Vagina (tissue), 2 donors: ENCODE data around the gene TENM4. TPM values are rescaled to one million over a fixed set of nuclear protein-coding genes. Genes with fewer than 3 reads are reported as not detected.
A peak's percentile ranks its signal among the peaks of the same experiment; 100 is the strongest.

Experiments used
- DNase-seq, 2 donors: peaks; one replicate each; pipeline ENCODE4 v3.0.0-alpha.2; 2017; ENCODE audit errors: extremely low spot score in 2 of 2
- H3K27ac ChIP-seq: fragments of 200-600 bp; sonication (generic); one replicate; pipeline ENCODE4 v1.5.1; 2019
- H3K27me3 ChIP-seq: fragments of 200-600 bp; sonication (generic); one replicate; pipeline ENCODE4 v1.5.1; 2019
- H3K36me3 ChIP-seq, 2 donors: fragments of 200-600 bp; sonication (generic); one replicate each; pipeline ENCODE4 v1.5.1; 2017 to 2019
- H3K4me1 ChIP-seq: fragments of 200-600 bp; sonication (generic); one replicate; pipeline ENCODE4 v1.5.1; 2019
- H3K4me3 ChIP-seq, 2 donors: fragments of 200-600 bp; sonication (generic); 1 replicate in 1 of 2; 2 replicates in 1 of 2; pipeline ENCODE4 v1.5.1; 2016 to 2019
- H3K9me3 ChIP-seq: fragments of 200-600 bp; sonication (generic); one replicate; pipeline ENCODE4 v1.5.1; 2019
- POLR2A ChIP-seq, 2 donors: fragments of 450-650 bp; IDR thresholded peaks; one replicate each; pipeline ENCODE4 v1.6.1; 2017; ENCODE audit warnings: antibody characterized with exemption in 2 of 2, mild to moderate bottlenecking in 2 of 2, moderate library complexity in 2 of 2
- POLR2AphosphoS5 ChIP-seq, 2 donors: sonication (generic); formaldehyde crosslinking; IDR thresholded peaks; one replicate each; pipeline ENCODE4 v1.9.0; 2017; ENCODE audit warnings: antibody characterized with exemption in 2 of 2, mild to moderate bottlenecking in 2 of 2, low read depth in 1 of 2; ENCODE audit not compliant: insufficient read depth in 1 of 2
- intact Hi-C: fragments of 100-400 bp; cut with DNase I; formaldehyde crosslinking; loops from one replicate; pipeline ENCODE4 v1.15.1; 2023
- total RNA-seq: library from RNA; depleted of rRNA; stranded (reverse); fragments of >200 nt; gene quantifications from one replicate; pipeline ENCODE4 v1.2.3, GENCODE V29; 2016
- TF ChIP-seq, protein P1 (sequence below), 3 experiments: fragments of 450-650 bp in 2 of 3; fragments of 200-600 bp in 1 of 3; sonication (generic) in 1 of 3; IDR thresholded peaks; one replicate each; pipeline ENCODE4 v1.5.1; 2017 to 2019; ENCODE audit warnings: antibody characterized with exemption in 3 of 3, mild to moderate bottlenecking in 2 of 3, moderate library complexity in 2 of 3

TENM4 gene
- total RNA-seq, 1 donor from 2014 or later: 12.5 TPM

- Histone ChIP-seq H3K4me1 (peaks cover 19% of the 10 kb centered on the region), H3K36me3 (no peaks in the 10 kb centered on the region), H3K4me3 (no peak overlapping the region), H3K27me3 (no peaks in the 10 kb centered on the region), H3K9me3 (no peaks in the 10 kb centered on the region), H3K27ac (peak overlapping the region; percentile 42)
- no peak for DNase-seq
- no peak for TF ChIP-seq POLR2A (IDR thresholded peaks at IDR 0.05)
- TF ChIP-seq, protein P1, sequence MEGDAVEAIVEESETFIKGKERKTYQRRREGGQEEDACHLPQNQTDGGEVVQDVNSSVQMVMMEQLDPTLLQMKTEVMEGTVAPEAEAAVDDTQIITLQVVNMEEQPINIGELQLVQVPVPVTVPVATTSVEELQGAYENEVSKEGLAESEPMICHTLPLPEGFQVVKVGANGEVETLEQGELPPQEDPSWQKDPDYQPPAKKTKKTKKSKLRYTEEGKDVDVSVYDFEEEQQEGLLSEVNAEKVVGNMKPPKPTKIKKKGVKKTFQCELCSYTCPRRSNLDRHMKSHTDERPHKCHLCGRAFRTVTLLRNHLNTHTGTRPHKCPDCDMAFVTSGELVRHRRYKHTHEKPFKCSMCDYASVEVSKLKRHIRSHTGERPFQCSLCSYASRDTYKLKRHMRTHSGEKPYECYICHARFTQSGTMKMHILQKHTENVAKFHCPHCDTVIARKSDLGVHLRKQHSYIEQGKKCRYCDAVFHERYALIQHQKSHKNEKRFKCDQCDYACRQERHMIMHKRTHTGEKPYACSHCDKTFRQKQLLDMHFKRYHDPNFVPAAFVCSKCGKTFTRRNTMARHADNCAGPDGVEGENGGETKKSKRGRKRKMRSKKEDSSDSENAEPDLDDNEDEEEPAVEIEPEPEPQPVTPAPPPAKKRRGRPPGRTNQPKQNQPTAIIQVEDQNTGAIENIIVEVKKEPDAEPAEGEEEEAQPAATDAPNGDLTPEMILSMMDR (IDR thresholded peaks at IDR 0.05): no peak
- TF ChIP-seq POLR2AphosphoS5 (IDR thresholded peaks at IDR 0.05; ENCODE audit: insufficient read depth in 1 of 2, low read depth in 1 of 2): no peak
- intact Hi-C loops: no loop called here
Measured at GRCh38 chr11:79243422-79244210, 197.2 kb downstream of the TENM4 start.

DNA sequence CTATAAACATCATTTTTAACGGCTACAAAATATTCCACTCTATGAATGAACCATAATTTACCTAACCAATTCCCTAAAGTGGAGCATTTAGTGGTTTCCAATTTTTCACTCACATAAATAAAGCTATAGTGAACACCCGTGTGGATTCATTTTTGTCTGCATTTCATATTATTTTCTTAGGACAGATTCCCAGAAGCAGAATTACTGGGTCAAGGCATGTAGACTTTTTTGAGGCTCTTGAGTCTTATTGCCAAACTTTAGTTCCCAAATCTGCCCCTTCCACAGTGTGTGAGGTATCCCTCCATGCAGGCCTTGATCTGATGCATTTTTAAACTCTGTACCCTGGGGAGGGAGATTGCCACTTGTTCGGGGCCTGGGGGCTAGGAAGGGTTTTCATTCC is 198.2 kb downstream of the TENM4 start:
- intact Hi-C loops: no loop called here
- DNase-seq: no peak
- peaks cover 27% of the 10 kb centered on the region for H3K4me1 ChIP-seq
- no peaks in the 10 kb centered on the region for H3K9me3 ChIP-seq
- H3K36me3 ChIP-seq: no peaks in the 10 kb centered on the region
- H3K27me3 ChIP-seq: no peaks in the 10 kb centered on the region
- TF ChIP-seq, protein P1 (IDR thresholded peaks at IDR 0.05): no peak
- TF ChIP-seq POLR2A (IDR thresholded peaks at IDR 0.05): no peak
- no peak for TF ChIP-seq POLR2AphosphoS5 (IDR thresholded peaks at IDR 0.05; ENCODE audit: insufficient read depth in 1 of 2, low read depth in 1 of 2)
- no peak overlapping the region for H3K27ac ChIP-seq
- H3K4me3 ChIP-seq: no peak overlapping the region

GRCh38 chr11:79241852-79242241 is 199.0 kb downstream of the TENM4 start:
- Histone ChIP-seq H3K4me1 (peaks cover 32% of the 10 kb centered on the region), H3K4me3 (no peak overlapping the region), H3K36me3 (no peaks in the 10 kb centered on the region), H3K27ac (no peak overlapping the region), H3K9me3 (no peaks in the 10 kb centered on the region), H3K27me3 (no peaks in the 10 kb centered on the region)
- no peak for DNase-seq
- TF ChIP-seq, protein P1 (IDR thresholded peaks at IDR 0.05): no peak
- no peak for TF ChIP-seq POLR2A (IDR thresholded peaks at IDR 0.05)
- no peak for TF ChIP-seq POLR2AphosphoS5 (IDR thresholded peaks at IDR 0.05; ENCODE audit: insufficient read depth in 1 of 2, low read depth in 1 of 2)
- intact Hi-C loops: no loop called here

- Histone ChIP-seq H3K36me3 (no peaks in the 10 kb centered on the region), H3K4me3 (no peak overlapping the region), H3K9me3 (no peaks in the 10 kb centered on the region), H3K27ac (no peak overlapping the region), H3K27me3 (no peaks in the 10 kb centered on the region), H3K4me1 (peaks cover 32% of the 10 kb centered on the region)
- TF ChIP-seq, protein P1 (IDR thresholded peaks at IDR 0.05): no peak
- TF ChIP-seq POLR2A (IDR thresholded peaks at IDR 0.05): no peak
- no peak for TF ChIP-seq POLR2AphosphoS5 (IDR thresholded peaks at IDR 0.05; ENCODE audit: insufficient read depth in 1 of 2, low read depth in 1 of 2)
- no peak for DNase-seq
- intact Hi-C loops: no loop called here
Measured at GRCh38 chr11:79241205-79241851, 199.5 kb downstream of the TENM4 start.

- DNase-seq: no peak
- H3K27ac ChIP-seq: peak overlapping the region; percentile 44
Measured at GRCh38 chr11:79237703-79238102, 203.1 kb downstream of the TENM4 start.

More at GRCh38 chr11:79237703-79238102, 203.1 kb downstream of the TENM4 start:
- H3K36me3 ChIP-seq: no peaks in the 10 kb centered on the region
- no peaks in the 10 kb centered on the region for H3K9me3 ChIP-seq
- intact Hi-C loops: no loop called here
- no peak overlapping the region for H3K4me3 ChIP-seq
- no peaks in the 10 kb centered on the region for H3K27me3 ChIP-seq
- peaks cover 13% of the 10 kb centered on the region for H3K4me1 ChIP-seq
- TF ChIP-seq, protein P1 (IDR thresholded peaks at IDR 0.05): no peak
- no peak for TF ChIP-seq POLR2AphosphoS5 (IDR thresholded peaks at IDR 0.05; ENCODE audit: insufficient read depth in 1 of 2, low read depth in 1 of 2)
- TF ChIP-seq POLR2A (IDR thresholded peaks at IDR 0.05): no peak
